SK-N-SH (cell line): ENCODE data around the gene SERPIND1.

Experiments used
- EZH2phosphoT487 ChIP-seq: fragments of 200-600 bp; sonication (generic); IDR thresholded peaks from 2 replicates; pipeline ENCODE4 v1.6.1; 2017; ENCODE audit warnings: low read depth, mixed run types, mild to moderate bottlenecking, antibody characterized with exemption, moderate library complexity, borderline replicate concordance
- FOXJ3 ChIP-seq: sonication (generic); formaldehyde crosslinking; IDR thresholded peaks from 2 replicates; pipeline ENCODE4 v1.5.1; 2020; ENCODE audit warnings: mild to moderate bottlenecking, missing genetic modification reagents
- FOXM1 ChIP-seq: IDR thresholded peaks from 2 replicates; pipeline ENCODE4 v1.4.0; 2012; ENCODE audit warnings: low read depth, mild to moderate bottlenecking
- JUND ChIP-seq: IDR thresholded peaks from 2 replicates; pipeline ENCODE4 v1.4.0; 2012
- MEF2A ChIP-seq: IDR thresholded peaks from 2 replicates; pipeline ENCODE4 v1.4.0; 2012; ENCODE audit warnings: low read depth, borderline replicate concordance
- POLR2AphosphoS5 ChIP-seq: IDR thresholded peaks from 2 replicates; pipeline ENCODE4 v1.6.1; 2012; ENCODE audit warnings: low read depth, low read length
- TCF12 ChIP-seq: IDR thresholded peaks from 2 replicates; pipeline ENCODE4 v1.4.0; 2012
- YY1 ChIP-seq: IDR thresholded peaks from 2 replicates; pipeline ENCODE4 v1.4.0; 2012; ENCODE audit warnings: low read depth, mild to moderate bottlenecking
- TF ChIP-seq, protein P1 (sequence below): IDR thresholded peaks from 2 replicates; pipeline ENCODE4; 2012
- TF ChIP-seq, protein P2 (sequence below): fragments of 200-600 bp; sonication (generic); IDR thresholded peaks from 2 replicates; pipeline ENCODE4 v1.6.1; 2017; ENCODE audit warnings: antibody characterized with exemption, mild to moderate bottlenecking, moderate library complexity
- TF ChIP-seq, protein P3 (sequence below): fragments of 150-350 bp; IDR thresholded peaks from 2 replicates; pipeline ENCODE4 v1.6.1; 2017; ENCODE audit warnings: antibody characterized with exemption, low read length, low read depth, borderline replicate concordance
- TF ChIP-seq, protein P4 (sequence below): IDR thresholded peaks from 2 replicates; pipeline ENCODE4 v1.4.0; 2012; ENCODE audit warnings: low read depth
- TF ChIP-seq, protein P5 (sequence below): IDR thresholded peaks from 2 replicates; pipeline ENCODE4 v1.6.1; 2012; ENCODE audit warnings: mild to moderate bottlenecking, low read depth, low read length, moderate library complexity

DNA sequence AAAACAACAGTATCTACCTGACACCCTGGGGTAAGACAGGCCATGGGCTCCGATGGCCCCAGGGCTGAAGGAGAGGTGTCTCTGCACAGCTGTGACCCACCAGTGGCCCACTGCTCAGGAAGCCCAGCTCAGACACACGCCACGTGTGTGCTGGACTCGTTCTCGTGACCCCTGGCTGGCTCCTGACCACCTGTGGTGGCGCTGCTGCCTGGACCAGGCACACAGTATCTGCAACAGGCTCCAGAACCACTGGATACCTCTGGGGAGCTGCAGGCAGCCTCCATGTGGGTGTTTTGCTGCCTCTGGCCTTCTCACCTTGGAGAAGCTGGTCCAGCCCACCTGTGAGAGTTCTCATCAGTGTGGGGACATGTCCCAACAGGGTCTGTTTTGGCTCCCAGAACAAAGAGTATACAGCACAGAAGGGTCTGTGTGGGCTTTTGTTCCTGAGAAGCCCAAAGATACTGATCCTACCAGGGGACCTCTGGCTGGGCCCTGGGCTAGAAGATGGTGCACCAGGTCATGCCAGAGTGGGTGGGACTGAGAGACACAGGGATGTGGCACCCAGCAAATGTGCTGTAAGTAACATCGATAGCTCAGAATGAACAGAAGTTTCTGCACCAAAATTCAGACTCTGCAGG, 21.7 kb upstream of the SERPIND1 start:
- TF ChIP-seq, protein P1, sequence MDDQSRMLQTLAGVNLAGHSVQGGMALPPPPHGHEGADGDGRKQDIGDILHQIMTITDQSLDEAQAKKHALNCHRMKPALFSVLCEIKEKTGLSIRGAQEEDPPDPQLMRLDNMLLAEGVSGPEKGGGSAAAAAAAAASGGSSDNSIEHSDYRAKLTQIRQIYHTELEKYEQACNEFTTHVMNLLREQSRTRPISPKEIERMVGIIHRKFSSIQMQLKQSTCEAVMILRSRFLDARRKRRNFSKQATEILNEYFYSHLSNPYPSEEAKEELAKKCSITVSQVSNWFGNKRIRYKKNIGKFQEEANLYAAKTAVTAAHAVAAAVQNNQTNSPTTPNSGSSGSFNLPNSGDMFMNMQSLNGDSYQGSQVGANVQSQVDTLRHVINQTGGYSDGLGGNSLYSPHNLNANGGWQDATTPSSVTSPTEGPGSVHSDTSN = no peak
- no peak for TF ChIP-seq POLR2AphosphoS5
- TF ChIP-seq, protein P2, sequence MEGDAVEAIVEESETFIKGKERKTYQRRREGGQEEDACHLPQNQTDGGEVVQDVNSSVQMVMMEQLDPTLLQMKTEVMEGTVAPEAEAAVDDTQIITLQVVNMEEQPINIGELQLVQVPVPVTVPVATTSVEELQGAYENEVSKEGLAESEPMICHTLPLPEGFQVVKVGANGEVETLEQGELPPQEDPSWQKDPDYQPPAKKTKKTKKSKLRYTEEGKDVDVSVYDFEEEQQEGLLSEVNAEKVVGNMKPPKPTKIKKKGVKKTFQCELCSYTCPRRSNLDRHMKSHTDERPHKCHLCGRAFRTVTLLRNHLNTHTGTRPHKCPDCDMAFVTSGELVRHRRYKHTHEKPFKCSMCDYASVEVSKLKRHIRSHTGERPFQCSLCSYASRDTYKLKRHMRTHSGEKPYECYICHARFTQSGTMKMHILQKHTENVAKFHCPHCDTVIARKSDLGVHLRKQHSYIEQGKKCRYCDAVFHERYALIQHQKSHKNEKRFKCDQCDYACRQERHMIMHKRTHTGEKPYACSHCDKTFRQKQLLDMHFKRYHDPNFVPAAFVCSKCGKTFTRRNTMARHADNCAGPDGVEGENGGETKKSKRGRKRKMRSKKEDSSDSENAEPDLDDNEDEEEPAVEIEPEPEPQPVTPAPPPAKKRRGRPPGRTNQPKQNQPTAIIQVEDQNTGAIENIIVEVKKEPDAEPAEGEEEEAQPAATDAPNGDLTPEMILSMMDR = no peak
- TF ChIP-seq, protein P3, sequence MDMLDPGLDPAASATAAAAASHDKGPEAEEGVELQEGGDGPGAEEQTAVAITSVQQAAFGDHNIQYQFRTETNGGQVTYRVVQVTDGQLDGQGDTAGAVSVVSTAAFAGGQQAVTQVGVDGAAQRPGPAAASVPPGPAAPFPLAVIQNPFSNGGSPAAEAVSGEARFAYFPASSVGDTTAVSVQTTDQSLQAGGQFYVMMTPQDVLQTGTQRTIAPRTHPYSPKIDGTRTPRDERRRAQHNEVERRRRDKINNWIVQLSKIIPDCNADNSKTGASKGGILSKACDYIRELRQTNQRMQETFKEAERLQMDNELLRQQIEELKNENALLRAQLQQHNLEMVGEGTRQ = no peak
- TF ChIP-seq, protein P4, sequence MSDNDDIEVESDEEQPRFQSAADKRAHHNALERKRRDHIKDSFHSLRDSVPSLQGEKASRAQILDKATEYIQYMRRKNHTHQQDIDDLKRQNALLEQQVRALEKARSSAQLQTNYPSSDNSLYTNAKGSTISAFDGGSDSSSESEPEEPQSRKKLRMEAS = no peak
- no peak for TF ChIP-seq FOXM1
- TF ChIP-seq MEF2A = no peak
- TF ChIP-seq, protein P5, sequence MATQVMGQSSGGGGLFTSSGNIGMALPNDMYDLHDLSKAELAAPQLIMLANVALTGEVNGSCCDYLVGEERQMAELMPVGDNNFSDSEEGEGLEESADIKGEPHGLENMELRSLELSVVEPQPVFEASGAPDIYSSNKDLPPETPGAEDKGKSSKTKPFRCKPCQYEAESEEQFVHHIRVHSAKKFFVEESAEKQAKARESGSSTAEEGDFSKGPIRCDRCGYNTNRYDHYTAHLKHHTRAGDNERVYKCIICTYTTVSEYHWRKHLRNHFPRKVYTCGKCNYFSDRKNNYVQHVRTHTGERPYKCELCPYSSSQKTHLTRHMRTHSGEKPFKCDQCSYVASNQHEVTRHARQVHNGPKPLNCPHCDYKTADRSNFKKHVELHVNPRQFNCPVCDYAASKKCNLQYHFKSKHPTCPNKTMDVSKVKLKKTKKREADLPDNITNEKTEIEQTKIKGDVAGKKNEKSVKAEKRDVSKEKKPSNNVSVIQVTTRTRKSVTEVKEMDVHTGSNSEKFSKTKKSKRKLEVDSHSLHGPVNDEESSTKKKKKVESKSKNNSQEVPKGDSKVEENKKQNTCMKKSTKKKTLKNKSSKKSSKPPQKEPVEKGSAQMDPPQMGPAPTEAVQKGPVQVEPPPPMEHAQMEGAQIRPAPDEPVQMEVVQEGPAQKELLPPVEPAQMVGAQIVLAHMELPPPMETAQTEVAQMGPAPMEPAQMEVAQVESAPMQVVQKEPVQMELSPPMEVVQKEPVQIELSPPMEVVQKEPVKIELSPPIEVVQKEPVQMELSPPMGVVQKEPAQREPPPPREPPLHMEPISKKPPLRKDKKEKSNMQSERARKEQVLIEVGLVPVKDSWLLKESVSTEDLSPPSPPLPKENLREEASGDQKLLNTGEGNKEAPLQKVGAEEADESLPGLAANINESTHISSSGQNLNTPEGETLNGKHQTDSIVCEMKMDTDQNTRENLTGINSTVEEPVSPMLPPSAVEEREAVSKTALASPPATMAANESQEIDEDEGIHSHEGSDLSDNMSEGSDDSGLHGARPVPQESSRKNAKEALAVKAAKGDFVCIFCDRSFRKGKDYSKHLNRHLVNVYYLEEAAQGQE = no peak
- TF ChIP-seq FOXJ3 (CRISPR knock-in tag) = no peak
- TF ChIP-seq YY1 = no peak
- TF ChIP-seq EZH2phosphoT487 = no peak
- TF ChIP-seq JUND = no peak
- no peak for TF ChIP-seq TCF12
